Spleen (tissue), 3 donors: ENCODE measurements around the gene BABAM2.

Experiments
- POLR2A ChIP-seq, 3 donors: fragments of 450-650 bp; IDR thresholded peaks; one replicate each; pipeline ENCODE4 v1.5.1; 2017; ENCODE audit warnings: antibody characterized with exemption in 3 of 3, mild to moderate bottlenecking in 1 of 3
- POLR2AphosphoS5 ChIP-seq, 3 donors: sonication (generic); formaldehyde crosslinking; IDR thresholded peaks; one replicate each; pipeline ENCODE4 v1.5.1; 2017; ENCODE audit warnings: antibody characterized with exemption in 3 of 3

DNA sequence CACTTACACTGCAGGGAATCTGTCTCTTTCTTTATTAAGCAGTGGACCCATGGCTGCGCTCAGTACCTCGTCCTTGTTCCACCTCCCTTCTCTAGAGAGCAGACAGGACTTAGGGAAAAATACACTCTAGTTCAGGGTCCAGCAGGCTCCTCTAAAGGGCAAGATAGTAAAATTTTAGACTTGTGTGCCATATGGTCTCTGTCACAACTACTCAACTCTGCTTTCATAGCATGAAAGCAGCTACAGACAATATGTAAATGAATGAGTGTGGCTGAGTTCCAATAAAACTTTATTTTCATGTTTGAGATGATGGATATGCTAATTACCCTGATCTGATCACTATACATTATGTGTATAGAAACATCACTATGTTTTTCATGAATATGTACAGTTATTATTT lies 163.1 kb downstream of the BABAM2 start:
- no peak for TF ChIP-seq POLR2A (IDR thresholded peaks at IDR 0.05)
- no peak for TF ChIP-seq POLR2AphosphoS5 (IDR thresholded peaks at IDR 0.05)
